AG08396 (cell line): Measurements from ENCODE around the gene TAF4.
"Not testable (repeated sequence)": the region's sequence is repeated elsewhere in the genome, so short reads cannot be mapped to it uniquely, and the experiment has no call there.

Source experiments
- DNase-seq: peaks from one replicate; pipeline ENCODE4 v3.0.0; 2012; ENCODE audit warnings: low spot score, mixed read lengths

TAF4 gene

DNA sequence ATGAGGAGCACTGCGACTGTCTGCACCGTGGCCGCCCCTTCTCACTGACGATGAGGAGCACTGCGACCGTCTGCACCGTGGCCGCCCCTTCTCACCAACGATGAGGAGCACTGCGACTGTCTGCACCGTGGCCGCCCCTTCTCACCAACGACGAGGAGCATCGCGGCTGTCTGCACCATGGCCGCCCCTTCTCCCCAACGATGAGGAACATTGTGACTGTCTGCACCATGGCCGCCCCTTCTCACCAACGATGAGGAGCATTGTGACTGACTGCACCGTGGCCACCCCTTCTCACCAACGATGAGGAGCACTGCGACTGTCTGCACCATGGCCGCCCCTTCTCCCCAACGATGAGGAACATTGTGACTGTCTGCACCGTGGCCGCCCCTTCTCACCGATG is 117.6 kb downstream of the TAF4 start:
- not testable (repeated sequence) for DNase-seq

DNA sequence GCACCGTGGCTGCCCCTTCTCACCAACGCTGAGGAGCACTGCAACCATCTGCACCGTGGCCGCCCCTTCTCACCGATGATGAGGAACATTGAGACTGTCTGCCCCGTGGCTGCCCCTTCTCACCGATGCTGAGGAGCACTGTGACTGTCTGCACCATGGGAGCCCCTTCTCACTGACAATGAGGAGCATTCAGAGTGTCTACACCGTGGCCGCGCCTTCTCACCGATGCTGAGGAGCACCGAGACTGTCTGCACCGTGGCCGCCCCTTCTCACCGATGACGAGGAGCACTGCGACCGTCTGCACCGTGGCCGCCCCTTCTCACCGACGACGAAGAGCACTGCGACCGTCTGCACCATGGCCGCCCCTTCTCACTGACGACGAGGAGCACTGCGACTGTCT is 120.2 kb downstream of the TAF4 start:
- DNase-seq = not testable (repeated sequence)

DNA sequence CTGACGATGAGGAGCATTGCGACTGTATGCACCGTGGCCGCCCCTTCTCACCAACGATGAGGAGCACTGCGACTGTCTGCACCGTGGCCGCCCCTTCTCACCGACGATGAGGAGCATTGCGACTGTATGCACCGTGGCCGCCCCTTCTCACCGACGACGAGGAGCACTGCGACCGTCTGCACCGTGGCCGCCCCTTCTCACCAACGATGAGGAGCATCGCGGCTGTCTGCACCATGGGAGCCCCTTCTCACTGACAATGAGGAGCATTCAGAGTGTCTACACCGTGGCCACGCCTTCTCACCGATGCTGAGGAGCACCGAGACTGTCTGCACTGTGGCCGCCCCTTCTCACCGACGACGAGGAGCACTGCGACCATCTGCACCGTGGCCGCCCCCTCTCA is 120.7 kb downstream of the TAF4 start:
- DNase-seq = not testable (repeated sequence)

DNA sequence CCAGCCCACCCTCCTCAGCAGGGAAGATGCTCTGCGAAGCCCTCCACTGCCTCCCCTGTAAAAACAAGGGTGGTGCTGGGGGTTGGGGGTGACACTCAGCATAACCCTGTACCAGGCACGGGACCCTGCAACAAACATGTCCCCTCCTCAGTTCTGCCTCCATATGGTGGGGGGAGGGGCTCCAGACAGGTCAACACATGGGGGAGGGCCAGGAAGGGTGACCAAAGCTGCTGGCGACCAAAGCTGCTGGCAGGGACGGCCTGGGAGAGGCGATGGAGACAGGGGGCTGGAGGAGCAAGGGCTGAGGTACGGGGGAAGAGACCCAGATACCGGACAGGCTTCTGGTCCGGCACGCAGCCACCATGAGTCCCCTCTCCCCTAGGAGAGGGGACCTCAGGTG is 123.2 kb downstream of the TAF4 start:
- no peak for DNase-seq

DNA sequence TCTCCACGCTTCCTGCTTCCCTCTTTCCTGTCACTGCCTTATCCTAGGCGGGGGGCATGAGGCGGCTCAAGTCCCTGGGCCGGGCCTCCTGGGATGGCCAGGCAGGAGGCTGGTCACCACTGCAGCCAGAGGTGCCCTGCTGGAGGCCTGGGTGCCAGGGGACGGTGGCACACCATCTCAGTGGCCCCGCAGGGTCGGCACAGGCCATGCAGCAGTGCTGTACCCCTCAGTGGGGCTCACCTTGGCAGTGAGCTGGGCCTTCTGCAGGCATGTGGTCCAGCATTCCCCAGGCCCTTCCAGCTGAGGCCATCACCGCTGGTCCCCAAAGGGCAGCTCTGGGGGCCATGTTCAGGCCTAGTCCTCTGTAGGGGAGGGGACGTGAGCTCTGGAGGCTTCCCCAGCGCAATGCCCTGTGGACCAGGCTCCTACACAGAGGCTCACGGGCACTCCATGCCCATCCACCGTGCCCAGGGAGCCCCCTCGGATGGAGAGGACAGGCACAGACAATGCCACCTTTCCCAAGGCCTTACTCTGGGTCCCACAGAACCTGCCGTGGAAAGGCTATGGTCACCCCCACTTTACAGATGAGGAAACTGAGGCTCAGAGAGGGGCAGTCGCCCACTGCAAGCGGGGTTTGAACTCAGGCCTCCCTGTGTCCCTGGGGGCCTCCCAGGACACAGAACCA is 123.8 kb downstream of the TAF4 start:
- DNase-seq = no peak

DNA sequence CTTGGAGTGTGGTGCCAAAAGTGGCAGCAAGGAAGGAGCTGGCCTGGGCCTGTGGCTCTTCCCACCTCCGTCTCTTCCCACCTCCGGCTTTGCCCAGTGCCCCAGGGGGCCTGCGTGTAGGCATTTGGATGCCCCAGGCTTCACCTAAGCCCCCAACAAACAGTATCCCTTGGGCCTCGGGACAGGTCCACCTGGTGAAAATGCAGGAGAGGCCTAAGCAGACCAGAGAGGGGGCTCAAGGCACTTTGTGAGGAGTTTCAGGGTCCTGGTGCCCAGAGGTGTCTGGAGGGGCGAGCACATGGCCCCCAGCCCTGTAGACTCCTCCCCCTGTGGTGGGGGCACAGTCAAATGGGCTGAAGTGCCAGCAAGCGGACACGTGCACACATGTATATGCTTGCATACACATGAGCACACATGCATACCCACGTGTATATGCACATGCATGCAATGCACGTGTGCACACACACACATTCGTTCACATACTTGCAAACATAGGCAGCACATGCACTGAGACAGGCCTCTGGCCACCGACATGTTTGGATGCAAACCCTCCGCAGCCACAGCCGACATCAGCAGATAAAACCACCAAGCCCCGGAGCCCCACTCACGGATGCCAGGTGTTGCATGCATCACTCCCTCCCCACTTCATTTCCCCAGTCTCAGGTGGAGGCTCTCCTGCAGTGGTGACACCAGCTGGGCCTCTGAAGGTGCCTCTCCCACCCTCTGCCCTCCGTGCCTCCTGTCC is 124.5 kb downstream of the TAF4 start:
- no peak for DNase-seq

DNA sequence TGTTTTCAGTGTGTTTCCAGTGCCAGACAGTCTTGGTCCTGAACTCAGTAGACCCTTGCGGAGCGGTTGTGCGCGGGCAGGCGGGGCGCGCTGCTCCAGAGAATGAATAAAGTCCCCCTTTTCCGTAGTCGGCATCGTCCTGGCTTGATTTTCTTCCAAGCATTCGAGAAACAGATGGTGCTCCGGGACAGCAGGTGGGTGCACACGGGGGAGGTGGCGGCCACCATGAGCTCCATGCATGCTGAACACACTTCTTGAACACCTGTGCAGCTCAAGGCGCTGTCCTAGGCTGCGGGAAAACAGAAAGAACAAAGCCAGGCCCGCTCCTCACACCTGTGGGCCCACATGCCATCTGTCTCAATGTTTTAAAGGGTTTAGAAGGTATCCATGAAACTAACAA is 125.2 kb downstream of the TAF4 start:
- no peak for DNase-seq

DNA sequence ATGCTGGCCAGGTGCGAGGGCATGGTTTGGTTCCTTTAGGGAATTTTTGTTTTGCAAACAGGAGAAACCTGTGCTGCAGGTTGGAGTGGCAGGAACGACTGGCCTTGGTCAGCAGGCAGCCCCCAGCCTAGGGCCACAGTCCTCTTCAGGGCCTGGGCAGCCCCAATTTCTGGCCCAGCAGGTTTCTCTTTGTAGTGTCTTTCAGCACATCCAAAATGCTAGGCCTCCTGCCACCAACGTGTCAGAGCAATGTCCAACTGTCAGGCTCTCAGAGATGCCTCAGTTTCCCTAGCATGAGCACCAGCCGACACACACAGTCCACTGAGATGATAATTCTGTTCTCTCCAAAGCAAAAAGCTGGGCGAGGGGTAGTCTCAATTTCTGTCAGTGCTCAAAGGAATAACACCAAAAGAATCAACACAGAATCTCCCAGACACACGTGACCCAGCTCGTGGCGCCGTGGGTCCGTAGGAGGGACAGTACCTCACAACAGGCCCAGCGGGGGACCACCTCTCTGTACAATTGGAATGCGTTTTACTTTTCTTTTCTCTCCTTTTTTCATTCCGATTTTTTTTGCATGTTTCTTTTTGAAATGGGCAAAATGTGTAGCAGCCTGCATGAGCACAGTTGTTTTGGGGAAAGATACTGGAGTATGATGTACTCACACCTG is 125.9 kb downstream of the TAF4 start:
- DNase-seq = no peak

DNA sequence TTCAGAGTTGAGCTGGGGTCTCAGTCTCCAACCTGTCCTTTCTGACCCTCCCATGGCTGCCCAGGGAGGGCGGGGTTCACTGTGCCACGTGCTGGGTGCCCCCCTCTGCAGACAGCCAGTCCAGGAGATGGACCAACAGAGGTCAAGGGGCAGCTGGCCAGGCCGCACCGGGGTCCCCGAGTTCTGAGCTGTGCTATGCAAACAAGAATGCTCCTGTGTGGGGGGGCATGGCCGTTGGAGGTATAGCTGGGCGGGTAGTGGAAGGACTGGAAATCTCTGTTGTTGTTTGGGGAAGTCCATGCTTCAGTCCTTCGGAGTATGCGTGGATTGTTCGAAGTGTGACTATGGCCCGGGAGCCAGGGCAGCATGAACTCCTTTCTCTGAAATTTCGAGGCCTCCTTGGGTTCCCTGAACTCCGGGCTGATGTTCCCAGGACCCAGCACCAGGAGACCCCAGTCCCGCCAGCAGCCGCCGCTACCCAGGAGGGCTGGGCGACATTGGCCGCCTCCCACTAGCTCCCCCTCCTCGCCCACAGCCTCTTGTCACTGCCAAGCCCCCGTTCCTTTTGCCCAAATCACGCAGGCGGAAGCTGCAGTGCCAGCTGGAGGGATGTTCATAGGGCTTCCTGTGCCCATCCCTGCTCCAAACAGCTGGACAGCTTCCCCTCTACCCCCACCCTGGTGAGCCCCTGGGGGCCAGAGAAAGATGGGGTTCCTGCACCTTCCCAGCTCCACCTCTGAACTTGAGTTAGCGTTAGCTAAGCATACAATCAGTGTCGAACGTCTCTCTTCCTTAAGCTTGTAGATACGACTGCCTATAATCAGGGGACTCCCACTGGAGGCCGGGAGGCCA is 126.6 kb downstream of the TAF4 start:
- DNase-seq = no peak

DNA sequence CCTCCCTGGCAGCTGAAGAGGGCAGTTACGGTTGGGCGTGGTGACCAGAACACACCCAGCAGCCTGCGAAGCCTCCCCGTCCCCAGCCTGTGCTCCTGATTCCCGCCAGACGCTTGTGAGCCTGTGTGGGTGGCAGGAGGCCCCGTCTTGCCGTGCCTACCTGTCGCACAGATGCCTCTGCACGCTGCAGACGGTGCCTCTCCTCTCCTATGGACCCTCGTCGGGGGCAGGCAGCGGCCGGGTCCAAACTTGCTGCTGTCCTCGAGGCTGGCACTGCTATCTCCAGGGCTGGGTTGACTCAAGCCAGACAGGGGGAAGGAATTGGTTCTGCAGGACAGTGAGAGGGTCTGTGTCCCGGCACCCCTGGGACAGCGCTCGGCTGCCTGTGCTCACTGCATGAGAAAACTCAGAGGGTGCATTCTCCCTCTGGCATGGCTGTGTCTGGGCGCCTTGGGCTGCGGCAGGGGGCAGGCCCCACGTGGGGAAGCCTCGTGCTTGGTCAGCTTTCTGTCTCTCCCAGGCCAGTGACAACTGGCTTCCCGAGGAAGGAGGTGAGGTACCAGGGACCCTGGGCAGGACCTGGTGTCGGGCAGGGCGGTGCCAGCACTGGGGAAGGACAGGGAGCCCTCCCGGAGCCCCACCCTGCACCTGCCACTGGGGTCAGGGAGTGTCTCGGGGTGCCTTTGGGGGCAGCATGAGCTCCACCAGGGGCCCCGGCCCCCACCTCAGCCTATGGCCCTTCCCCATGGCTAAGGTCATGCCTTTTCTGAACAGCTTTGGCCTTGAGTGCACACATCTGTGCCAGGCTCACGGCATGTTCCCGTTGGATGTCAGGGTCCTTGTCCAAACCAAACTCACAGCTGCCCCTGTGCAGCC is 127.5 kb downstream of the TAF4 start:
- DNase-seq = no peak

DNA sequence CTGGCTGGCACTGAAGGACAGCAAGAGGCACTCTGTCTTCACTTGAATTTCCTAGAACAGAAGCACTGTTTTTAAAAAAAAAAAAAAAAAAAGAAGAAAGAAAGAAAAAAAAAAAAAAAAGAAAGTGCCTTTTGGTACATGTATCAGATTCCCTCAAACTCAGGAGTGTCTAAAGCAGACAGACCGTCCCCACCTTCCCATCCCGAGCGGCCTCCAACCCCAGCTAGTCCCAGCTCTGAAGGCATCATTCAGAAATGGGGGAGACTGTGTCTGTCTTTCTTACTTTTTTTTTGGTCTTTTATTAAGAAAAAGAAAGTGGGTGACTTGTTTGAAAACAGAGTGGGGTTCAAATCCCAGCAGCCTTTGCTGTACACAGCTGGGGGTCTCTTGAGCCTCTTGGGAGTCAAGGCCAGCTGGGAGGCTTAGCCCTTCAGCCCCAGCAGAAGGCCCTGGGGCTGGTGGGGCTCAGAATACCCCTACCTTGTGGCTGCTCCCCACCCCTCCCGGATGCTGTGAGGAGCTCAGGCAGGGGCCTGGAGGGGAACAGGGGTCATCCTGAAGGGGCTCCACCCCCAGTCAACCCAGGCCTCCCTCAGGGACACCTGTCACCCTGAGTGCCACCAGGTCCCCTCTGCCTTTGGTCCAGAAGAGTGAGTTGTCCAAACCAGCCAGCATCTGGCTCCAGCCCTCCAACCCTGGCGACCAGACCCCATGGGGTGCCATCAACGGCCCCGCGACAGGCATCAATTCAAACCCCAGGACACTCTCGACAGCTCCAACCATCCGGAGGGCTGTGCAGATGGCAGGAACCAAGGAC is 128.3 kb downstream of the TAF4 start:
- no peak for DNase-seq

DNA sequence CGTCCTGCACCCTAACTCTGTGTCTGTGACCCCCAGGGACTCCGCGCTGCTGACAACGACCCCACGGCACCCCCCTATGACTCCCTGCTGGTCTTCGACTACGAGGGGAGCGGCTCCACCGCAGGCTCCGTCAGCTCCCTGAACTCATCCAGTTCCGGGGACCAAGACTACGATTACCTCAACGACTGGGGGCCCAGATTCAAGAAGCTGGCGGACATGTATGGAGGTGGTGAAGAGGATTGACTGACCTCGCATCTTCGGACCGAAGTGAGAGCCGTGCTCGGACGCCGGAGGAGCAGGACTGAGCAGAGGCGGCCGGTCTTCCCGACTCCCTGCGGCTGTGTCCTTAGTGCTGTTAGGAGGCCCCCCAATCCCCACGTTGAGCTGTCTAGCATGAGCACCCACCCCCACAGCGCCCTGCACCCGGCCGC is 129.0 kb downstream of the TAF4 start:
- no peak for DNase-seq

DNA sequence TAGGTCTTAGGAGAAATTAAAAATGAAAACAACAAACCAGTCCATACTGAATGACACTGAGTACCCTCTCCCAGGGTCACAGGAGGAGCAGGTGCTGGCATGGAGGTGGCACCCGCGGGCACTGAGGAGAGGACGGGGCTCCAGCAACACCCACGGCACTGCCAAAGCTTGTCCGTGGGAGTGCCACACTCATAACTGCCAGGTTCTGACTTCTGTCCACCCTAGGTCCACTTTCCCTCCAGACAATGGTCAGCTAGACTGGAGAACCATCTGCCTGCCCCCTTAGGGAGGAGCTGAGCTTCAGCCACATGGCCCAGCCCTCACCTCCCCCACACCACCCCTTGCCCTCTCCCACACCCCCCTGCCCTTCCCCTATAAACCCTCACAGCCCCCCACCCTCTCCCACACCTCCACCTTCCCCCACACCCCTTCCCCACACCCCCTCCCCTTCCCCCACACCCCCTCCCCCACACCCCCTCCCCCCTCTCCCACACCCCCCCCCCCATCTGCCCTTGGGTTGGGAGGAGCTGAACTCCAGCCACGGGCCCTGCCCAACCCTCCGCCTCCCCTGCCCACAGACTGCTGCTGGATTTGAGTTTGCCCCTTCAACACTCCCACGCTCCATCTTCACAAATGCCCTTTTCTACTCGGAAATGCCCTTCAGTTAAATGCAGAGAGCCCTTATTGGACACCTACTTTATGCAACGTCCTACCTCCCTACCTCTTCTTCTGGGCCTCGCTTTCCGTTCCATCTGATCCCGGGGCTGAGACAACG is 129.6 kb downstream of the TAF4 start:
- no peak for DNase-seq

DNA sequence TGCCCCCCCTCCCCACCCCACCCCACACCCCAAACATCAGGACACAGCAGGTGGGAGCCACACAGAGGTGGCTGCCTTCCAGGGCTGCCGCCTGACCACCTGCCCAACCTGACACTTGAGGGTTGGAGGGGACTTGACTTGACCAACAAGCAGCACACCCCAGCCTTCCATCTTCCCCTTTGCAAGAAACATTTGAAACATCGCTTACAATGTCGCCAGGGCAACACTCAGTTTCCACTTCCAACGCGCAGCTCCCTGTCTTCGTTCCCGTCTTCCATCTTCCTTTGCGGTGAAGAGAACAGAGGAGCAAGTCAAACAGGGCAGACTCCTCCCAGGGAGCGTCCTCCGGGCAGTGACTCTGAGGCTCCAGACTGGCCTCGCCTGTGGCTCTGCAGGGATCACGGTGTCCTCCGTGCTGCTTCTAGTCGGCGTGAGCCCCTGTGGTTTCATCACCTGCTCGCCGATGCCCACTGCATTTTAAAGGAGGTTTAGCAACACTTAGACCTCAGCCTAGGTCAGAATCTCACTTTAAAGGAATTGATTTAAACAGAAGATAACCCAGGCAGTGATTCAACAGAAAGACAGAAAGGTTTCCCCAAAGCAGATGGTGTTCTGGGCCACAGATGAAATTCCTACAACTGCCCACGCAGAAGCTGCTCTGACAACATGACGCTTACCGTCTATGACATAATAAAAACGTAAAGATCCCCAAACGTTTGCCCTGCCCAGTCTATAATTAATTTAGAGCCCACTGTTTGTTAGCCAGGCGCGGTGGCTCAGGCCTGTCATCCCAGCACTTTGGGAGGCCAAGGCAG is 130.8 kb downstream of the TAF4 start:
- no peak for DNase-seq

DNA sequence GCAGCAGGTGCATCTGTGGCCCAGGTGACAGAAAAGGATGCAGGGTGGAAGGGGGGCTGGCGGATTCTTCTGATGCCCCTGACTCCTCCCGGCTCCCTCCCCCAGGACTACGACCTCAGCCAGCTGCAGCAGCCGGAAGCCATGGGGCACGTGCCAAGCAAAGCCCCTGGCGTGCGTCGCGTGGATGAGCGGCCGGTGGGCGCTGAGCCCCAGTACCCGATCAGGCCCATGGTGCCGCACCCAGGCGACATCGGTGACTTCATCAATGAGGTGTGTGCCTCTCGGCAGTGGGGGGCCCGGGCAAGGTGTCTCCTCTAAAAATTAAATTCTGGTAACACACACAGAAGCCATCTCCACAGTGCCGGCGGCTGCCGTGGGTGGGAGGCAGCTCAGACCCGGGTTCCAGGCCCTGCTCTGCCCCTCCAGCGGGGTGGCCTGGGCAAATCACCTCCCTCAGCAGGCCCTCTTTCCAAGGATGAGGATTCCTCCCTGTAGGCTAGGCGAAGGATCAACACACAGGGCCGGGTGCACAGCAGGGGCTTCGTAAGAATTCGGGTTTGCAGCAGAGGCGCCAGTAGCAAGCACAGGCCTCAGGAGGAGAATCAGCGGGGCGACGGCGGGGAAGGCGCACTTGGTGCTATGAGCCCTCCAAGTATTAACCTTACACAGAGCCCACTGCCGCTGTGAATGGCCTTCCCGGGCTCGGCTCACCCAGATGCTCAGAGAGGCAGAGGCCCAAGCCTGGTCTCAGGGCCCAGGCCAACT is 131.5 kb downstream of the TAF4 start:
- DNase-seq = no peak

DNA sequence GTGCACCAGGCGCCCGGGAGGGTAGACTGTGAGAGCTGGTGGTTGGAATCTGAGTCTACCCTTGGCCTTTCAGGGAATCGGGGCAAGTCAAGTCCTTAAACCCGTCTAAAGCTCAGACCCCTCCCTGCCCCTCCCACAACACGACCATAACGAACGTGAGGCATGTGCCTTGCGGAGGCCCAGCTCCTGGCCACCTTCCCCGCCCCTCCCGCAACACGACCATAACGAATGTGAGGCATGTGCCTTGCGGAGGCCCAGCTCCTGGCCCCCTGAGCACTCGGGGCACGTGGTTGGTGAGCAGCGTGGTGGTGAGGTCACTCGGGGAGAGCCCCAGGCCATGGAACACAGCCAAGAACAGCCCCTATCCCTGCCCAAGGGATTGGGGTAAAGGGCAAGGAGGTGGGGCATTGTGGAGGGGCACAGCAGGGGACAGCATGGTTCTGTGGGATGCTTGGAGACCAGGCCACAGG is 132.2 kb downstream of the TAF4 start:
- DNase-seq = no peak

DNA sequence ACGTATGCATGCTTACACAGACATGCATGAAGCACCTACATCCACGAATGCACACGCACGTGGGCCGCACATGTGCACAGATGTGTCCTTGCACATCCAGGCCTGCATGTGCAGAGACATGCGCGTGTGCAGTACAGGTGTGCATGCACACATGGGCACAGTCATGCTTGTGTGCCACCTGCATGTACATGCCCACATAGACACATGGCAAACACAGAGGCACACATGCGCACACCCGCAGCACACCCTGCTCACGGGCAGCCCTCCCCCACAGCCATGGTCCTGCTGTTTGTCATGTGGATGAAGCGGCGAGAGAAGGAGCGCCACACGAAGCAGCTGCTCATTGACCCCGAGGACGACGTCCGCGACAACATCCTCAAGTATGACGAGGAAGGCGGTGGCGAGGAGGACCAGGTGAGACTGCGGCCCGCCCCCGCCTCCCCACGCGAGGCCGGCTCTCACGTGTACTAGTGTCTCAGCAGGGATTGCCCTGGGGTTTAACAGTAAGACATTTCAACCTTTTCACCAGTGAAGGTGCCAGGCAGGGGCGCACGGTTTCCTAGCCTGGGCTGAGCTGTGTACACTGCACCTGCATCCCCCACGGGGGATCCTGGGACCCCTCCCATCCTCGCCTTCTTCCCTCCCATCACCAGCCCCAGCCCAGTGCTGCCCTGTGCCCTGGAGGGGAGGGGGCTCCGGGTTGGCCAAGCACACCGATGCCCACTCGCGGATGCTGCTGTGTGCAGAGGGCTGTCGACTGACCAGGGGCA is 132.8 kb downstream of the TAF4 start:
- no peak for DNase-seq
